ENCODE results near the gene MBIP. TPM values are rescaled to one million over a fixed set of nuclear protein-coding genes. Genes with fewer than 3 reads are reported as not detected.

MBIP gene
- total RNA-seq, 1 experiment from 2014 or later, result 9.8 TPM

GRCh38 chr14:36302823-36303222 is 17.6 kb downstream of the MBIP start:
- no peak overlapping the region for H3K4me3 ChIP-seq (ENCODE audit: low read depth in 2 of 2, low read length in 2 of 2)
- no peaks in the 10 kb centered on the region for H3K9me3 ChIP-seq (ENCODE audit: control insufficient read depth, insufficient read depth, low read depth, low read length)
- ChIA-PET CTCF (no interaction called here), POLR2A (no interaction called here)
- no peaks in the 10 kb centered on the region for H3K4me1 ChIP-seq (ENCODE audit: control insufficient read depth, insufficient read depth, low read length)
- H3K36me3 ChIP-seq (ENCODE audit: control insufficient read depth, insufficient read depth, low read length), result peaks cover 7% of the 10 kb centered on the region; the same call in 1 of the 2 replicates
- H3K27ac ChIP-seq (ENCODE audit: low read length), result no peak overlapping the region
- H3K27me3 ChIP-seq (ENCODE audit: control insufficient read depth, insufficient read depth, low read length), result no peaks in the 10 kb centered on the region
- DNase-seq (ENCODE audit: low read depth, low spot score), result no peak
- ATAC-seq, result no peak
- TF ChIP-seq POLR2AphosphoS5 (IDR thresholded peaks at IDR 0.05; ENCODE audit: low read depth, low read length) (no peak), CTCF (IDR thresholded peaks at IDR 0.05) (no peak), SIN3A (IDR thresholded peaks at IDR 0.05; ENCODE audit: borderline replicate concordance, insufficient read depth, low read depth, low read length) (no peak), REST (IDR thresholded peaks at IDR 0.05; ENCODE audit: insufficient read depth in 1 of 2, low read depth in 2 of 2, low read length in 1 of 2) (no peak), TCF7L2 (IDR thresholded peaks at IDR 0.05; ENCODE audit: low read depth, low read length) (no peak)
- no TSS peak for BruUV-seq (replicated peaks)
- in situ Hi-C loops (cut with HindIII; ENCODE audit: low pct_unique_long_range_greater_than_20kb, low sequenced_read_pairs) (no loop called here), intact Hi-C loops (cut with micrococcal nuclease; ENCODE audit: unreplicated experiment) (no loop called here)

GRCh38 chr14:36301159-36301558 is 19.3 kb downstream of the MBIP start:
- DNase-seq (ENCODE audit: low read depth, low spot score) (no peak), ATAC-seq (no peak)
- Histone ChIP-seq H3K9me3 (ENCODE audit: control insufficient read depth, insufficient read depth, low read depth, low read length) (no peaks in the 10 kb centered on the region), H3K36me3 (ENCODE audit: control insufficient read depth, insufficient read depth, low read length) (peaks cover 7% of the 10 kb centered on the region; the same call in 1 of the 2 replicates), H3K27me3 (ENCODE audit: control insufficient read depth, insufficient read depth, low read length) (no peaks in the 10 kb centered on the region), H3K4me1 (ENCODE audit: control insufficient read depth, insufficient read depth, low read length) (no peaks in the 10 kb centered on the region), H3K4me3 (ENCODE audit: low read depth in 2 of 2, low read length in 2 of 2) (no peak overlapping the region), H3K27ac (ENCODE audit: low read length) (no peak overlapping the region)
- TF ChIP-seq TCF7L2 (IDR thresholded peaks at IDR 0.05; ENCODE audit: low read depth, low read length) (no peak), REST (IDR thresholded peaks at IDR 0.05; ENCODE audit: insufficient read depth in 1 of 2, low read depth in 2 of 2, low read length in 1 of 2) (no peak), SIN3A (IDR thresholded peaks at IDR 0.05; ENCODE audit: borderline replicate concordance, insufficient read depth, low read depth, low read length) (no peak), POLR2AphosphoS5 (IDR thresholded peaks at IDR 0.05; ENCODE audit: low read depth, low read length) (no peak), CTCF (IDR thresholded peaks at IDR 0.05) (no peak)
- no TSS peak for BruUV-seq (replicated peaks)
- intact Hi-C loops (cut with micrococcal nuclease; ENCODE audit: unreplicated experiment), result no loop called here
- ChIA-PET POLR2A (no interaction called here), CTCF (no interaction called here)
- in situ Hi-C loops (cut with HindIII; ENCODE audit: low pct_unique_long_range_greater_than_20kb, low sequenced_read_pairs), result no loop called here
